GM18861 (cell line): ENCODE data around the gene OAT.

Experiments
- ATAC-seq: cut with Tn5 transposase; IDR thresholded peaks from one replicate; pipeline ENCODE4 v1.9.1; 2021; ENCODE audit not compliant: unreplicated experiment

OAT gene

DNA sequence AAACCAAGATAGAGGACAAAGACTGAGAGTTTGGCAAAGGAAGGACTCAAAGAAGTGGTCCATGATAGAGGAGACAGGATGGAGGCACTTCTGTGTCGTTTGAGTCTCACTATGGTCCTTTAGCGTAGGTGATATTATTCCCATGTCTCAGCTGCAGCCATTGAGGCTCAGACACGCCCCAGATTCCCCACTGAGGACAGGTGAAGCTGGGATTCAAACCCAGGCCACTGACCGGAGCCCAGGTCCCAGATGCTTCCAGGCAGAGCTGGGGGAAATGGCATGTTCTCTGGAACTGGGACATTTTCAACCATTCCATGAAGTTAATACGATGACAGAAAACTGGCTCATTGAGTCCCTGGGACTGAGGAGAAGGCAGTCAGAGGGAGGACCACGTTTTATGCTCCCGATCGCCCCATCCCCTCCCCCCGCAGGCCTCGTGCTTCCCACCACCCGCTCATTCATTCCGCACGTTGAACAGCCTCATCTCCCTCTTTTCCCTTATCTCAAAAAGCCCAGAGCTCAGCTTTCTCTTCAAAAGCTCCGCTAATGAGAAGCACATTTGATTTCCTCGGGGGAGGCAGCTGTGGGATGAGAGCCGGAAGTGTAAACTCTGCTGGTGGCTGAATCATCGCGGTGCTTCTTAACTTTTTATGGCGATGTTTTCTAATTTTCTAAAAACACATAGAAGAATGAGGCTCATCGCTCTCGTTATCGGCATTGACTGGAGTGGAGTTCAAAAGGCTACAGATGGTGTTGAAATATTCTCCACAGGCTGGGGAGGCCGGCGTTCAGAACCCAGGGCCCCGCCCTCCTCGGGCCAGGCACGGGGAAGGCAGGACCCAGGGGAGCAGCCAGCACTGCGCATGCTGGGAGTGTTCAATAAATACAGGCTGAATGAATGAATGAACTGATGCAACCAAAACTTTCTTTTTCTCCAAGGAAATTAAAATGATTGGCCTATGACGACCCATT lies 64.0 kb downstream of the OAT start:
- peak; percentile 62 for ATAC-seq

DNA sequence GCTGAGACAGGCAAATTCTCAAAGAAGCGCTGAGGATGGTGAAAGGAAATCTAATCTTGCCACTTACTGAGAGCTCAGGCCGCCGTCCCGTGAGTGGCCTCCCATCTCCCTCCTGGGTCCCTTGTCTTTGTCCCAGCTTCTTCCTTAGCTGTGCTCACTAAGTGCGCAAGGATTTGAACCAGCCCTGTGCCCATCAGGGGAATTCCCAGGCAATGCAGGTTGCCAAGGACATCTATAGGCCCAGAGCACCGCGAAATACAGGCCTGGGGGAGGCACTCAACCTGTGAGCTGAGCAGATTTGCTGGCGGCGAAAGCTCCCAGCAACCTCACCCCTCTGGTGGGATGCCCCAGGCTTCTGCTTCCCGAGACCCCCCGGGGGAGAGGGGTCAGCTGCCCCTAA lies 64.8 kb downstream of the OAT start:
- no peak for ATAC-seq

DNA sequence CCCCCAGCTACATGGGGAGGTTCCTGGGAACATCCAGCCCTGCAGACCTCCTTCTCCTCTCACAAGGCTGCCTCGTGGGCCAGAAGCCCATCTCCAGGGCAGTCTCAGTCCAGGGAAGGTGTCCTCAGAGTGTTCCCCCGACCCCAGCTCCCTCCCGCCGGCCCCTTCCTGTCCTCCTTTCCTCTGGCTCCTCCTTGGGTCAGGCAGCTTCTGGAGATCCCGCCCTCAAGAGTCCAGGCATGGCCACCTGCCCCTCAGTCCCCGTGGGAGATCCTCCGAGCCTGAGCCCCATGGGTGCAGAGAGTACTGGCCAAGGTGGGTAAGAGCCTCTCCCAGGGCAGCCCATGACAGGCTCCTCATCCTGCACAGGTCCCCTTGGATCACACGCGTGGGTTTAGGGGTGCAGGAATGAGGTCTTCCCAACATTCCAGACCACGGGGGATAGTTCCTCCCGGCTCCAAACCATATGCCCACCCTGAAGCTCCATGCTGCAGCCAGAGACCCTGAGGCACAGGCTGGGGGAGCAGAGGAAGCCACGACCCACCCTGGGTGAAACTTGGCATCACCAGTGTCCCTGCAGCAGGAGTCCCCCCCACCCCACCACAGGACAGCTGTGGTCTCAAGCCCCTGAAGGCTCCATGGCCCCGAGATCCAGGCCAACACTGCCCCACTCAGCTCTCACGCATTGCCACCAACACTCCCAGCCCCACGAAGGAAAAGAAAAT lies 65.5 kb downstream of the OAT start:
- no peak for ATAC-seq

DNA sequence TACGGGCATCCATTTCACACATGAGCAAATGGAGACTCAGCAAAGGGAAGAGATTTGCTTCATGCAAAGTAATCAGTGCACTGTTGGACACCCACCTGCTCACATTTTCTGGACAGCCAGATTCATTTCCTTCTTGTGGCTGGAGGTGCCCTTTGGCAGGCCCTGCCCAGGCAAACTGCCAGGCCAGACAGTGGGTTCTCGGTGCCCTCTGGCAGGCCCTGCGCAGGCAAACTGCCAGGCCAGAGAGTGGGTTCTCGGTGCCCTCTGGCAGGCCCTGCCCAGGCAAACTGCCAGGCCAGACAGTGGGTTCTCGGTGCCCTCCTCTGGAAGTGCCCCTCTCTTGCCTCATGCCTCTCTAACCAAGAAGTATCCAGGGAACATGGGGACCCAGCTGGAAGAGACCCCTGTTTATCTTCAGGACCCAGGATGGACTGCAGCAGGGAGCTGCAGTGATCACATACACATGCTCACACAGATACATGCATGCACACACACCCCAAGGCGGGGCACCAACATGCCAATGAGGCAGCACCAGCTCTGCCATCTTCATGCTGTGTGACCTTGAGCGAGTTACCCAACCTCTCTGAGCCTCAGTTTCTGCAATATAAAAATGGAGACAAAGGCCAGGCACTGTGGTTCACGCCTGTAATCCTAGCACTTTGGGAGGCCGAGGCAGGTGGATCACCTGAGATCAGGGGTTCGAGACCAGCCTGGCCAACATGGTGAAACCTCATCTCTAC lies 67.1 kb downstream of the OAT start:
- no peak for ATAC-seq

DNA sequence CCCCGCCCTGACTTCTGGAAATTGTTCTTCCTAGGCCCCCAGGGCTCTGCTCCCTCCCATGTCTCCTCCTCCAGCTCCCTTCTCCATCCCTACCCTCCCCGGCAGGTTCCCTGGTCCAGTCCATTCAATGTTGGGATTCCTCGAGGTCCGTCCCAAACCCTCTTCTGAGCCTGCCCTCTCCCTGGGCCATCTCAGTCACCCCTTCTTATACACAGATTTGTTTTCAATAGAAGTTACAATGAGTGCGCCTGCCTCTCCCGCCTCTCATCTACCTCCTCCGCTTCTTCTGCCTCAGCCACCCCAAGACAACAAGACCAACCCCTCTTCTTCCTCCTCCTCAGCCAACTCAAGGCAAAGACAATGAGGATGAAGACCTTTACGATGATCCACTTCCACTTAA lies 67.9 kb downstream of the OAT start:
- ATAC-seq: no peak

DNA sequence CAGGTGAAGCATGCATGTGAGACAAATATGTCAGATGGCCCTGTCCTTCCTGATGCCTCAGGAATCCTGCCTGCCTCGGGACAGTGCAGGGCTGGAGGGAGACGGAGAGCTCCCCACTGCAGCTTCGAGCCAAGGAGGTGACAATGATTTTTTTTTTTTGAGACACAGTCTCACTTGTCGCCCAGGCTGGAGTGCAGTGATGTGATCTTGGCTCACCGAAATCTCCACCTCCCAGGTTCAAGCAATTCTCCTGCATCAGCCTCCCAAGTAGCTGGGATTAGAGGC lies 68.8 kb downstream of the OAT start:
- no peak for ATAC-seq

DNA sequence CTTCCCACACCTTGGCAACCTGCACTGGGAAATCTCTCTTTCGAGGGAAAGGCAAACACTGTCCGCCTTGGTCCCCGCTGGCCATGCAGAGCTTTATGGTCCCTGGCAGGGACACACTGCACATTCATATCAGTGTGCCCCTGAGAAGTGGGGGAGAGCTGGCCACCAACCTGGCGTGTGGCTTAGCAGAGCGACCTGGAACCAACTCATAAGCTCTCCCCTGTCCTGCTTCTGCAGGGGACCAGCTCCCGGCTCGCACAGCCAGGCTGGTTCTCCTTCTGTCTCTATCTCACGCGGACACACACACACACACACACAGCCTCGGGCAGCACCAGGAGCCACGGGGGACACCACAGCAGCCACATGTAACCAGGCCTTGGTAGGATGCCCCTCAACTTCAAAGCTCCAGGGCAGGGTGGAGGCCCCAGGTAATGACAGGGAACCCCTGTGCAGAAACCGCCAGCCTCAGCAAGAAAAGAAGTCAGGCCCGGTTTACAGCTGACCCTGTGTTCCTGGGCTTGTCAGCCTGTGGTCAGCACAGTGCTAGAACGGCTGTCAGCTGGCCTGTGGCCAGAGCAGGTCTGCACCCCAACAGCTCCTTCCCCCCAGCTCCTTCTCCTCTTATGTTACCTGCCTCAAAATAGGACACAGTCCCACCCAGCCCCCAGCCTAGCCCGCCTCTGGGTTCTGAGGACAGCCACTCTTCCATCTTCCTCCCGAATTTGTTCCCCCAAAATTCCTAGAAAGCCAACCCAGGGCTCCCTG lies 69.3 kb downstream of the OAT start:
- ATAC-seq: no peak

DNA sequence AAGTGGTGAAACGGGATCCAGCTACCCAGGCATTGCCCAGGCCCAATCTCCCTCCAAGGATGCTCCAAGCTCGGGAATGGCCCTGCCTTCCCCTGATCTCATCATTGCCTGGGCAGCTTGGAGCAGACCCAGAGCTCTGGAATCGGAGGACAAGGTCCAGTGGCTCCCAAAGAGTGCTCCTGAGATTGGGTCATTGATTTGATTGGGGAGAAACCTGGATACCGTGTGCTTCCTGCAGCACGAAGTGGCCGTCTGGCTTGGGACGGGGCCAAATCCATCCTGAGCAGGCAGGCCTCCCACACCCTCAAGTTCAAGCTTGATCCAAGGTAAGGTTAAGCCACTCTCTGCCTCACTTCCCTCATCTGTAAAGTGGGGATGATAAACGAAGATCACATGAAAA lies 69.9 kb downstream of the OAT start:
- ATAC-seq: no peak

DNA sequence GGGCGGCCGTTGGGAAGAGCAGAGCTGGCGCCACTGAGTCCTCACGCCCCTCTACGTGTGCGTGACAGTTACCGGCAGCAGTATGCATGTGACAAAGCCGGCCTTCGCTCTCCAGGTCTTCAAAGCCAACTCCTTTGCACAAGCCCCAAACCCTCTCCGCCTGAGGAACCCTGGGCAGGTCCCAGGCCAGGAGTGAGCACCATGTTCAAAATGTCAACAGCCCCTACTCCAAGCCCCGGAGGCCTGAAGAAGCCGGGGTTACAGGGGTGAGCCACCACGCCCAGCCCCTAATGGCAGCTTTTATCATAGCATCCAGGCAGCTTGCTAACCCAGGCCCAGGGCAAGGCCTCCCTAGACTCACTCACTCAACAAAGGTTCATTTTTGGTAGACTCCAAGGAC lies 70.8 kb downstream of the OAT start:
- ATAC-seq: no peak
